ENCODE measurements around the gene HK1.

GRCh38 chr10:69409176-69409495, 130.8 kb downstream of the HK1 start:
- TF ChIP-seq CTCF (IDR thresholded peaks at IDR 0.05; ENCODE audit: low read length) (no peak), EZH2 (IDR thresholded peaks at IDR 0.05; ENCODE audit: borderline replicate concordance, low read length) (no peak)
